HL-60 (cell line): ENCODE data around the gene VAT1L.

ENCODE experiments used
- DNase-seq, 2 experiments: peaks; one replicate each; pipeline ENCODE4 v3.0.0-alpha.2; 2010 to 2020; ENCODE audit warnings: low read depth in 1 of 2, low spot score in 1 of 2
- H3K27ac ChIP-seq: fragments of 250-450 bp; sonication (Bioruptor Pico); replicated peaks from 2 replicates; pipeline ENCODE4 v1.5.1; 2020; ENCODE audit warnings: mild to moderate bottlenecking, moderate library complexity
- H3K27me3 ChIP-seq: fragments of 250-450 bp; sonication (Bioruptor Pico); 2 replicates; pipeline ENCODE4 v1.5.1; 2021; ENCODE audit warnings: mild to moderate bottlenecking, moderate library complexity; ENCODE audit not compliant: insufficient read depth, poor library complexity, severe bottlenecking
- H3K4me3 ChIP-seq: replicated peaks from 2 replicates; pipeline ENCODE4 v1.5.1; 2011; ENCODE audit warnings: mild to moderate bottlenecking, control low read depth, low read length; ENCODE audit not compliant: insufficient read depth
- CTCF ChIP-seq: IDR thresholded peaks from one replicate; pipeline ENCODE4 v1.5.1; 2011; ENCODE audit warnings: low read length, control low read depth, inconsistent platforms; ENCODE audit not compliant: insufficient read depth
- GABPA ChIP-seq: IDR thresholded peaks from 2 replicates; pipeline ENCODE4 v1.6.1; 2012; ENCODE audit warnings: low read depth
- POLR2AphosphoS5 ChIP-seq: IDR thresholded peaks from 2 replicates; pipeline ENCODE4 v1.6.1; 2012; ENCODE audit warnings: low read depth
- REST ChIP-seq: IDR thresholded peaks from 2 replicates; pipeline ENCODE4 v1.6.1; 2012; ENCODE audit warnings: low read depth; ENCODE audit not compliant: insufficient replicate concordance
- SPI1 ChIP-seq: IDR thresholded peaks from 2 replicates; pipeline ENCODE4 v1.6.1; 2012; ENCODE audit warnings: low read depth, mild to moderate bottlenecking, borderline replicate concordance

The VAT1L gene

GRCh38 chr16:77985111-77985510 lies 196.7 kb downstream of the VAT1L start:
- no peak for DNase-seq
- TF ChIP-seq POLR2AphosphoS5 (no peak), GABPA (no peak), SPI1 (no peak)
- no peak overlapping the region for H3K4me3 ChIP-seq

GRCh38 chr16:77986011-77986740 lies 197.8 kb downstream of the VAT1L start:
- H3K27me3 ChIP-seq = no peaks in the 10 kb centered on the region
- H3K4me3 ChIP-seq = no peak overlapping the region
- TF ChIP-seq POLR2AphosphoS5 (no peak), REST (no peak), SPI1 (no peak), CTCF (no peak), GABPA (no peak)
- DNase-seq = no peak
- no peak overlapping the region for H3K27ac ChIP-seq

More at GRCh38 chr16:77985111-77985510, 196.7 kb downstream of the VAT1L start:
- Histone ChIP-seq H3K27me3 (no peaks in the 10 kb centered on the region), H3K27ac (no peak overlapping the region)

GRCh38 chr16:77987810-77988209 lies 199.4 kb downstream of the VAT1L start:
- no peaks in the 10 kb centered on the region for H3K27me3 ChIP-seq
- H3K27ac ChIP-seq = no peak overlapping the region
- no peak for DNase-seq
- no peak for TF ChIP-seq CTCF
- no peak for TF ChIP-seq POLR2AphosphoS5
- no peak for TF ChIP-seq REST
- no peak for TF ChIP-seq GABPA
- TF ChIP-seq SPI1 = no peak
- no peak overlapping the region for H3K4me3 ChIP-seq

GRCh38 chr16:77989846-77990245 lies 201.5 kb downstream of the VAT1L start:
- TF ChIP-seq SPI1 (no peak), CTCF (no peak), GABPA (no peak), REST (no peak), POLR2AphosphoS5 (no peak)
- no peak overlapping the region for H3K27ac ChIP-seq
- H3K4me3 ChIP-seq = no peak overlapping the region
- no peak for DNase-seq
- H3K27me3 ChIP-seq = no peaks in the 10 kb centered on the region
